ENCODE data around the gene DENND4A. TPM values are rescaled to one million over a fixed set of nuclear protein-coding genes. Genes with fewer than 3 reads are reported as not detected.
"Not testable (repeated sequence)": the region's sequence is repeated elsewhere in the genome, so short reads cannot be mapped to it uniquely, and the experiment has no call there.

Gene DENND4A
- total RNA-seq, 2 donors from 2014 or later: 48.2 to 61.2 TPM

GRCh38 chr15:65785151-65785550 lies 6.9 kb downstream of the DENND4A start:
- H3K9me3 Mint-ChIP-seq: no peaks in the 10 kb centered on the region
- peaks cover 28% of the 10 kb centered on the region for H3K4me1 Mint-ChIP-seq
- no peak overlapping the region for H3K27ac Mint-ChIP-seq
- peaks cover 30% of the 10 kb centered on the region for H3K36me3 Mint-ChIP-seq (ENCODE audit: low read depth)
- no peak for ATAC-seq (replicated peaks)
- no peak overlapping the region for H3K4me3 Mint-ChIP-seq
- no peaks in the 10 kb centered on the region for H3K27me3 Mint-ChIP-seq

- H3K4me1 Mint-ChIP-seq: peaks cover 19% of the 10 kb centered on the region
- H3K27ac Mint-ChIP-seq: no peak overlapping the region
- no peak for ATAC-seq (replicated peaks)
- H3K9me3 Mint-ChIP-seq: no peaks in the 10 kb centered on the region
- H3K4me3 Mint-ChIP-seq: no peak overlapping the region
- peaks cover 17% of the 10 kb centered on the region for H3K36me3 Mint-ChIP-seq (ENCODE audit: low read depth)
- H3K27me3 Mint-ChIP-seq: no peaks in the 10 kb centered on the region
These were observed 8.2 kb downstream of the DENND4A start for GRCh38 chr15:65783872-65784271.

- ATAC-seq (replicated peaks): no peak
- Mint-ChIP-seq H3K4me3 (no peak overlapping the region), H3K4me1 (peaks cover 12% of the 10 kb centered on the region)
These were observed 10.0 kb downstream of the DENND4A start for GRCh38 chr15:65782096-65782495.

GRCh38 chr15:65778701-65779100 lies 13.4 kb downstream of the DENND4A start:
- not testable (repeated sequence) for H3K27me3 Mint-ChIP-seq, H3K9me3 Mint-ChIP-seq, H3K27ac Mint-ChIP-seq
- Mint-ChIP-seq H3K36me3 (ENCODE audit: low read depth) (peaks cover 21% of the 10 kb centered on the region), H3K4me3 (peak overlapping the region; percentile 38), H3K4me1 (peaks cover 20% of the 10 kb centered on the region)
- peak; percentile 26 for ATAC-seq (replicated peaks)

More at GRCh38 chr15:65782096-65782495, 10.0 kb downstream of the DENND4A start:
- Mint-ChIP-seq H3K36me3 (ENCODE audit: low read depth) (peaks cover 23% of the 10 kb centered on the region), H3K27me3 (no peaks in the 10 kb centered on the region), H3K27ac (no peak overlapping the region), H3K9me3 (no peaks in the 10 kb centered on the region)

GRCh38 chr15:65778269-65778668 lies 13.8 kb downstream of the DENND4A start:
- Mint-ChIP-seq H3K4me3 (peak overlapping the region; percentile 38), H3K27ac (no peak overlapping the region), H3K27me3 (no peaks in the 10 kb centered on the region), H3K9me3 (no peaks in the 10 kb centered on the region), H3K36me3 (ENCODE audit: low read depth) (peaks cover 26% of the 10 kb centered on the region), H3K4me1 (peaks cover 21% of the 10 kb centered on the region)
- peak; percentile 57 for ATAC-seq (replicated peaks)

GRCh38 chr15:65777843-65778242 lies 14.2 kb downstream of the DENND4A start:
- Mint-ChIP-seq H3K27me3 (no peaks in the 10 kb centered on the region), H3K36me3 (ENCODE audit: low read depth) (peaks cover 30% of the 10 kb centered on the region), H3K4me3 (no peak overlapping the region), H3K27ac (no peak overlapping the region), H3K9me3 (no peaks in the 10 kb centered on the region), H3K4me1 (peaks cover 22% of the 10 kb centered on the region)
- no peak for ATAC-seq (replicated peaks)

- peaks cover 22% of the 10 kb centered on the region for H3K4me1 Mint-ChIP-seq
- no peak overlapping the region for H3K4me3 Mint-ChIP-seq
- H3K36me3 Mint-ChIP-seq (ENCODE audit: low read depth): peaks cover 34% of the 10 kb centered on the region
- no peak overlapping the region for H3K27ac Mint-ChIP-seq
- H3K9me3 Mint-ChIP-seq: no peaks in the 10 kb centered on the region
- no peak for ATAC-seq (replicated peaks)
- H3K27me3 Mint-ChIP-seq: no peaks in the 10 kb centered on the region
These were observed 15.0 kb downstream of the DENND4A start for GRCh38 chr15:65777053-65777452.

- ATAC-seq (replicated peaks): peak; percentile 86
- H3K27me3 Mint-ChIP-seq: no peaks in the 10 kb centered on the region
- H3K27ac Mint-ChIP-seq: peak overlapping the region; percentile 56
- peaks cover 29% of the 10 kb centered on the region for H3K4me1 Mint-ChIP-seq
- H3K9me3 Mint-ChIP-seq: no peaks in the 10 kb centered on the region
- peak overlapping the region; percentile 45 for H3K4me3 Mint-ChIP-seq
- H3K36me3 Mint-ChIP-seq (ENCODE audit: low read depth): peaks cover 46% of the 10 kb centered on the region
These were observed 18.5 kb downstream of the DENND4A start for GRCh38 chr15:65773386-65774111.

- peak; percentile 51 for ATAC-seq (replicated peaks)
- H3K4me3 Mint-ChIP-seq: peak overlapping the region; percentile 45
- H3K27me3 Mint-ChIP-seq: no peaks in the 10 kb centered on the region
- peak overlapping the region; percentile 56 for H3K27ac Mint-ChIP-seq
- no peaks in the 10 kb centered on the region for H3K9me3 Mint-ChIP-seq
- H3K36me3 Mint-ChIP-seq (ENCODE audit: low read depth): peaks cover 49% of the 10 kb centered on the region
- peaks cover 35% of the 10 kb centered on the region for H3K4me1 Mint-ChIP-seq
These were observed 19.2 kb downstream of the DENND4A start for GRCh38 chr15:65772930-65773329.

GRCh38 chr15:65771870-65772269 lies 20.2 kb downstream of the DENND4A start:
- H3K36me3 Mint-ChIP-seq (ENCODE audit: low read depth): peaks cover 46% of the 10 kb centered on the region
- peaks cover 37% of the 10 kb centered on the region for H3K4me1 Mint-ChIP-seq
- no peaks in the 10 kb centered on the region for H3K9me3 Mint-ChIP-seq
- no peak overlapping the region for H3K27ac Mint-ChIP-seq
- H3K27me3 Mint-ChIP-seq: no peaks in the 10 kb centered on the region
- ATAC-seq (replicated peaks): no peak
- H3K4me3 Mint-ChIP-seq: no peak overlapping the region

GRCh38 chr15:65769482-65769881 lies 22.6 kb downstream of the DENND4A start:
- Mint-ChIP-seq H3K27me3 (no peaks in the 10 kb centered on the region), H3K36me3 (ENCODE audit: low read depth) (peaks cover 48% of the 10 kb centered on the region), H3K9me3 (no peaks in the 10 kb centered on the region), H3K4me1 (peaks cover 37% of the 10 kb centered on the region), H3K4me3 (no peak overlapping the region), H3K27ac (no peak overlapping the region)
- ATAC-seq (replicated peaks): no peak

- H3K4me3 Mint-ChIP-seq: peak overlapping the region; percentile 23
- ATAC-seq (replicated peaks): peak; percentile 96
- H3K9me3 Mint-ChIP-seq: no peaks in the 10 kb centered on the region
- H3K27me3 Mint-ChIP-seq: no peaks in the 10 kb centered on the region
- no peak overlapping the region for H3K27ac Mint-ChIP-seq
- H3K4me1 Mint-ChIP-seq: peaks cover 31% of the 10 kb centered on the region
- peaks cover 41% of the 10 kb centered on the region for H3K36me3 Mint-ChIP-seq (ENCODE audit: low read depth)
These were observed 24.2 kb downstream of the DENND4A start for GRCh38 chr15:65767895-65768294.

- H3K9me3 Mint-ChIP-seq: no peaks in the 10 kb centered on the region
- no peak overlapping the region for H3K4me3 Mint-ChIP-seq
- no peak overlapping the region for H3K27ac Mint-ChIP-seq
- H3K4me1 Mint-ChIP-seq: peaks cover 31% of the 10 kb centered on the region
- no peaks in the 10 kb centered on the region for H3K27me3 Mint-ChIP-seq
- ATAC-seq (replicated peaks): no peak
- peaks cover 40% of the 10 kb centered on the region for H3K36me3 Mint-ChIP-seq (ENCODE audit: low read depth)
These were observed 24.9 kb downstream of the DENND4A start for GRCh38 chr15:65767264-65767595.

GRCh38 chr15:65766422-65767263 lies 25.4 kb downstream of the DENND4A start:
- peaks cover 36% of the 10 kb centered on the region for H3K36me3 Mint-ChIP-seq (ENCODE audit: low read depth)
- no peak for ATAC-seq (replicated peaks)
- no peaks in the 10 kb centered on the region for H3K27me3 Mint-ChIP-seq
- H3K4me1 Mint-ChIP-seq: peaks cover 32% of the 10 kb centered on the region
- H3K9me3 Mint-ChIP-seq: no peaks in the 10 kb centered on the region
- no peak overlapping the region for H3K27ac Mint-ChIP-seq
- no peak overlapping the region for H3K4me3 Mint-ChIP-seq

- no peak overlapping the region for H3K4me3 Mint-ChIP-seq
- H3K27ac Mint-ChIP-seq: no peak overlapping the region
- no peak for ATAC-seq (replicated peaks)
- peaks cover 29% of the 10 kb centered on the region for H3K36me3 Mint-ChIP-seq (ENCODE audit: low read depth)
- peaks cover 30% of the 10 kb centered on the region for H3K4me1 Mint-ChIP-seq
- no peaks in the 10 kb centered on the region for H3K9me3 Mint-ChIP-seq
- no peaks in the 10 kb centered on the region for H3K27me3 Mint-ChIP-seq
These were observed 27.0 kb downstream of the DENND4A start for GRCh38 chr15:65765106-65765505.

Data from activated T-helper 17 cell treated with anti-CD3 and anti-CD28 coated beads, Interleukin-2, amount 50 U/mL, for 72 hours (primary cell).